Loucy (cell line): ENCODE measurements around the gene CUEDC2.

Experiments
- H2AFZ ChIP-seq: fragments of 200-600 bp; sonication (generic); 2 replicates; pipeline ENCODE4 v1.6.0; 2016; ENCODE audit warnings: antibody characterized with exemption, mild to moderate bottlenecking, low read length, moderate library complexity
- H3F3A ChIP-seq: fragments of 200-600 bp; 2 replicates; pipeline ENCODE4 v1.6.0; 2016; ENCODE audit warnings: antibody characterized with exemption, low read depth, mild to moderate bottlenecking
- H3K27me3 ChIP-seq: fragments of 200-600 bp; sonication (generic); 2 replicates; pipeline ENCODE4 v1.6.1; 2014; ENCODE audit warnings: low read length, mild to moderate bottlenecking; ENCODE audit not compliant: insufficient read depth, poor library complexity, severe bottlenecking
- H3K36me3 ChIP-seq: fragments of 200-600 bp; sonication (generic); 2 replicates; pipeline ENCODE4 v1.6.1; 2016; ENCODE audit warnings: low read length; ENCODE audit not compliant: insufficient read depth
- H3K4me1 ChIP-seq: fragments of 200-600 bp; sonication (generic); 2 replicates; pipeline ENCODE4 v1.5.1; 2014; ENCODE audit warnings: low read length, mild to moderate bottlenecking; ENCODE audit not compliant: insufficient read depth, poor library complexity, severe bottlenecking
- H3K4me2 ChIP-seq: fragments of 200-600 bp; sonication (generic); 2 replicates; pipeline ENCODE4 v1.6.0; 2014; ENCODE audit warnings: antibody characterized with exemption, low read length, low read depth, mild to moderate bottlenecking; ENCODE audit not compliant: poor library complexity, severe bottlenecking
- H3K4me3 ChIP-seq: fragments of 200-600 bp; sonication (generic); 2 replicates; pipeline ENCODE4 v1.5.1; 2014; ENCODE audit warnings: low read length, mild to moderate bottlenecking, mixed read lengths; ENCODE audit not compliant: poor library complexity, severe bottlenecking
- H3K79me2 ChIP-seq: fragments of 200-600 bp; sonication (generic); 2 replicates; pipeline ENCODE4 v1.6.1; 2014; ENCODE audit warnings: low read length; ENCODE audit not compliant: insufficient read depth
- H3K9ac ChIP-seq: fragments of 200-600 bp; sonication (generic); 2 replicates; pipeline ENCODE4 v1.6.0; 2014; ENCODE audit warnings: mild to moderate bottlenecking, low read depth, low read length, moderate library complexity; ENCODE audit not compliant: poor library complexity, severe bottlenecking
- H3K9me2 ChIP-seq: fragments of 200-600 bp; sonication (generic); replicated peaks from 2 replicates; pipeline ENCODE4 v1.6.1; 2016; ENCODE audit warnings: low read depth, low read length, mixed read lengths
- H3K9me3 ChIP-seq: fragments of 200-600 bp; sonication (generic); 2 replicates; pipeline ENCODE4 v1.6.1; 2014; ENCODE audit warnings: mild to moderate bottlenecking, antibody characterized with exemption, low read length, low read depth; ENCODE audit not compliant: insufficient read depth
- H4K20me1 ChIP-seq: fragments of 200-600 bp; sonication (generic); 2 replicates; pipeline ENCODE4 v1.6.0; 2014; ENCODE audit warnings: antibody characterized with exemption, low read length, mild to moderate bottlenecking; ENCODE audit not compliant: insufficient read depth, poor library complexity, severe bottlenecking
- CTCF ChIP-seq: fragments of 200-600 bp; sonication (generic); conservative IDR thresholded peaks from 2 replicates; pipeline ENCODE4 v1.5.1; 2014; ENCODE audit warnings: mild to moderate bottlenecking, antibody characterized with exemption, low read length
- EZH2phosphoT487 ChIP-seq: fragments of 200-600 bp; IDR thresholded peaks from 2 replicates; pipeline ENCODE4 v1.6.1; 2018; ENCODE audit warnings: antibody characterized with exemption, mild to moderate bottlenecking, moderate library complexity, borderline replicate concordance

The CUEDC2 gene

GRCh38 chr10:102412293-102412692 lies 20.1 kb downstream of the CUEDC2 start:
- Histone ChIP-seq H3K4me2 (no peak overlapping the region), H3F3A (no peaks in the 10 kb centered on the region), H4K20me1 (no peaks in the 10 kb centered on the region), H3K4me1 (no peaks in the 10 kb centered on the region), H3K9me3 (no peaks in the 10 kb centered on the region), H3K79me2 (no peaks in the 10 kb centered on the region), H3K4me3 (no peak overlapping the region), H3K27me3 (peaks cover 25% of the 10 kb centered on the region), H2AFZ (no peak overlapping the region), H3K9ac (no peak overlapping the region), H3K36me3 (no peaks in the 10 kb centered on the region), H3K9me2 (no peaks in the 10 kb centered on the region)
- TF ChIP-seq EZH2phosphoT487 = no peak
- TF ChIP-seq CTCF = no peak

- Histone ChIP-seq H3K36me3 (no peaks in the 10 kb centered on the region), H2AFZ (no peak overlapping the region), H3K4me1 (no peaks in the 10 kb centered on the region), H3K27me3 (peaks cover 25% of the 10 kb centered on the region), H3K9me3 (no peaks in the 10 kb centered on the region), H3K4me2 (no peak overlapping the region), H3K9ac (no peak overlapping the region), H4K20me1 (no peaks in the 10 kb centered on the region), H3K79me2 (no peaks in the 10 kb centered on the region), H3K9me2 (no peaks in the 10 kb centered on the region), H3F3A (no peaks in the 10 kb centered on the region), H3K4me3 (no peak overlapping the region)
- TF ChIP-seq CTCF (no peak), EZH2phosphoT487 (no peak)
Measured at GRCh38 chr10:102411341-102412255, 20.8 kb downstream of the CUEDC2 start.

- no peaks in the 10 kb centered on the region for H3K36me3 ChIP-seq
- H3K79me2 ChIP-seq = no peaks in the 10 kb centered on the region
- H2AFZ ChIP-seq = no peak overlapping the region
- peaks cover 25% of the 10 kb centered on the region for H3K27me3 ChIP-seq
- no peaks in the 10 kb centered on the region for H3K9me2 ChIP-seq
- H3K9me3 ChIP-seq = no peaks in the 10 kb centered on the region
- no peaks in the 10 kb centered on the region for H3K4me1 ChIP-seq
- H3K4me2 ChIP-seq = no peak overlapping the region
- no peak for TF ChIP-seq CTCF
- TF ChIP-seq EZH2phosphoT487 = no peak
- H4K20me1 ChIP-seq = no peaks in the 10 kb centered on the region
- no peaks in the 10 kb centered on the region for H3F3A ChIP-seq
- H3K9ac ChIP-seq = no peak overlapping the region
- no peak overlapping the region for H3K4me3 ChIP-seq
Measured at GRCh38 chr10:102410429-102411073, 21.8 kb downstream of the CUEDC2 start.
